Measurements from ENCODE around the gene RIC8A.

The RIC8A gene

GRCh38 chr11:207863-208180 is 314 bp downstream of the RIC8A start:
- TF ChIP-seq CTCF (IDR thresholded peaks at IDR 0.05; ENCODE audit: low read depth, low read length), result no peak
- H3K4me3 ChIP-seq (ENCODE audit: low read depth, low read length), result peak overlapping the region; percentile 96

- H3K4me3 ChIP-seq (ENCODE audit: low read depth, low read length), result peak overlapping the region; percentile 96
- TF ChIP-seq CTCF (IDR thresholded peaks at IDR 0.05; ENCODE audit: low read depth, low read length), result no peak
Measured at GRCh38 chr11:208181-208916, 841 bp downstream of the RIC8A start.

GRCh38 chr11:208917-209260 is 1.4 kb downstream of the RIC8A start:
- H3K4me3 ChIP-seq (ENCODE audit: low read depth, low read length), result peak overlapping the region; percentile 96
- no peak for TF ChIP-seq CTCF (IDR thresholded peaks at IDR 0.05; ENCODE audit: low read depth, low read length)

- no peak for TF ChIP-seq CTCF (IDR thresholded peaks at IDR 0.05; ENCODE audit: low read depth, low read length)
- peak overlapping the region; percentile 96 for H3K4me3 ChIP-seq (ENCODE audit: low read depth, low read length)
Measured at GRCh38 chr11:209275-210121, 2.0 kb downstream of the RIC8A start.

GRCh38 chr11:210122-210802 is 2.8 kb downstream of the RIC8A start:
- no peak for TF ChIP-seq CTCF (IDR thresholded peaks at IDR 0.05; ENCODE audit: low read depth, low read length)
- H3K4me3 ChIP-seq (ENCODE audit: low read depth, low read length), result peak overlapping the region; percentile 96

GRCh38 chr11:210803-211180 is 3.3 kb downstream of the RIC8A start:
- peak overlapping the region; percentile 96 for H3K4me3 ChIP-seq (ENCODE audit: low read depth, low read length)

More at GRCh38 chr11:210803-211180, 3.3 kb downstream of the RIC8A start:
- no peak for TF ChIP-seq CTCF (IDR thresholded peaks at IDR 0.05; ENCODE audit: low read depth, low read length)

Data from WI38 (cell line).